ENCODE results near the gene IMPDH1. TPM values are rescaled to one million over a fixed set of nuclear protein-coding genes. Genes with fewer than 3 reads are reported as not detected.

The IMPDH1 gene
- total and polyA plus RNA-seq, 4 donors = 25.9 to 136 (median 61.9) TPM

GRCh38 chr7:128356546-128357216 is 53.1 kb downstream of the IMPDH1 start:
- H3K9me3 ChIP-seq (ENCODE audit: control insufficient read depth in 4 of 4, insufficient read depth in 3 of 4, low read length in 3 of 4) = no peaks in the 10 kb centered on the region
- no peak for TF ChIP-seq CTCF (IDR thresholded peaks at IDR 0.05; ENCODE audit: control extremely low read depth, extremely low read depth)
- no peak overlapping the region for H3K27ac ChIP-seq (ENCODE audit: low read depth in 1 of 2, low read length in 1 of 2)
- H3K36me3 ChIP-seq (ENCODE audit: control insufficient read depth in 4 of 4, insufficient read depth in 4 of 4, low read length in 4 of 4) = no peaks in the 10 kb centered on the region
- H3K9ac ChIP-seq (ENCODE audit: insufficient read depth in 1 of 2, low read length in 2 of 2) = no peak overlapping the region
- DNase-seq (no peak), ATAC-seq (ENCODE audit: insufficient read depth, low FRiP score) (no peak)
- H3K4me1 ChIP-seq (ENCODE audit: control insufficient read depth in 5 of 5, insufficient read depth in 5 of 5, low read length in 5 of 5) = peaks cover 0 to 19% (median 9%) of the 10 kb centered on the region in 5 donors
- 91 to 95% methylated on average over 2 of the region's 2 CpGs for WGBS, 2 donors
- H3K27me3 ChIP-seq (ENCODE audit: control insufficient read depth in 3 of 3, insufficient read depth in 3 of 3, low read length in 2 of 3) = peaks cover 4 to 24% (median 16%) of the 10 kb centered on the region in 3 donors
- H3K4me3 ChIP-seq = no peak overlapping the region

- no peak for DNase-seq
Measured at GRCh38 chr7:128353610-128354009, 56.2 kb downstream of the IMPDH1 start.

DNA sequence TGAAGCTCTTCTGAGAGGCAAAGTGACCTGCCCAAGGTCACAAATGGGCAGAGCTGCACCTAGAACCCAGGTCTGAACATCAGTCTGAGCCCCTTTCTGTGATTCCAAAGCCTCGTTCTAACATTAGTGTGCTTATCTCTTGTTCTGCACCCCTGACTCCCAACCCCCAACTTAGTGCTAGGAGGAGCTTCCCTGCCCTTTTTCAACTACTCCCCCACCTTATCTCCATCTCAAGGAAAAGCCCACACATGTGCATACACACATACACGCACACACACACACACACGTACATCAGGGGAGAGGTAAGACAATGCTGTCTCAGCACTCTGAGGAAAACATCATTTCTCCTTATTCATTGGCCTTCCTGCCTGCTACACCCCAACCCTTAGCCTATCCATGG is 56.6 kb downstream of the IMPDH1 start:
- ATAC-seq (ENCODE audit: insufficient read depth, low FRiP score) (no peak), DNase-seq (no peak)
- no peak for TF ChIP-seq CTCF (IDR thresholded peaks at IDR 0.05; ENCODE audit: control extremely low read depth, extremely low read depth)
- Histone ChIP-seq H3K9me3 (ENCODE audit: control insufficient read depth in 4 of 4, insufficient read depth in 3 of 4, low read length in 3 of 4) (no peaks in the 10 kb centered on the region), H3K27ac (ENCODE audit: low read depth in 1 of 2, low read length in 1 of 2) (no peak overlapping the region), H3K4me1 (ENCODE audit: control insufficient read depth in 5 of 5, insufficient read depth in 5 of 5, low read length in 5 of 5) (peaks cover 3 to 9% (median 5%) of the 10 kb centered on the region in 5 donors), H3K36me3 (ENCODE audit: control insufficient read depth in 4 of 4, insufficient read depth in 4 of 4, low read length in 4 of 4) (no peaks in the 10 kb centered on the region), H3K9ac (ENCODE audit: insufficient read depth in 1 of 2, low read length in 2 of 2) (no peak overlapping the region), H3K4me3 (no peak overlapping the region), H3K27me3 (ENCODE audit: control insufficient read depth in 3 of 3, insufficient read depth in 3 of 3, low read length in 2 of 3) (peaks cover 4 to 28% (median 16%) of the 10 kb centered on the region in 3 donors)
- WGBS, 2 donors = 75 to 86% methylated on average over 3 of the region's 3 CpGs

More at GRCh38 chr7:128353610-128354009, 56.2 kb downstream of the IMPDH1 start:
- Histone ChIP-seq H3K36me3 (ENCODE audit: control insufficient read depth in 4 of 4, insufficient read depth in 4 of 4, low read length in 4 of 4) (no peaks in the 10 kb centered on the region), H3K4me3 (no peak overlapping the region), H3K9ac (ENCODE audit: insufficient read depth in 1 of 2, low read length in 2 of 2) (no peak overlapping the region), H3K9me3 (ENCODE audit: control insufficient read depth in 4 of 4, insufficient read depth in 3 of 4, low read length in 3 of 4) (no peaks in the 10 kb centered on the region), H3K4me1 (ENCODE audit: control insufficient read depth in 5 of 5, insufficient read depth in 5 of 5, low read length in 5 of 5) (peaks cover 3 to 9% (median 5%) of the 10 kb centered on the region in 5 donors), H3K27me3 (ENCODE audit: control insufficient read depth in 3 of 3, insufficient read depth in 3 of 3, low read length in 2 of 3) (peaks cover 4 to 28% (median 16%) of the 10 kb centered on the region in 3 donors), H3K27ac (ENCODE audit: low read depth in 1 of 2, low read length in 1 of 2) (no peak overlapping the region)
- 89 to 93% methylated on average over 1 of the region's 1 CpG for WGBS, 2 donors
- ATAC-seq (ENCODE audit: insufficient read depth, low FRiP score) = no peak
- TF ChIP-seq CTCF (IDR thresholded peaks at IDR 0.05; ENCODE audit: control extremely low read depth, extremely low read depth) = no peak
